Suppressor macrophage (primary cell): ENCODE results near the gene EXOSC7.
"Not testable (repeated sequence)": the region's sequence is repeated elsewhere in the genome, so short reads cannot be mapped to it uniquely, and the experiment has no call there.

Source experiments
- DNase-seq, 4 experiments: peaks; one replicate each; pipeline ENCODE4 v3.0.0-alpha.2; 2020 to 2022

Gene EXOSC7

DNA sequence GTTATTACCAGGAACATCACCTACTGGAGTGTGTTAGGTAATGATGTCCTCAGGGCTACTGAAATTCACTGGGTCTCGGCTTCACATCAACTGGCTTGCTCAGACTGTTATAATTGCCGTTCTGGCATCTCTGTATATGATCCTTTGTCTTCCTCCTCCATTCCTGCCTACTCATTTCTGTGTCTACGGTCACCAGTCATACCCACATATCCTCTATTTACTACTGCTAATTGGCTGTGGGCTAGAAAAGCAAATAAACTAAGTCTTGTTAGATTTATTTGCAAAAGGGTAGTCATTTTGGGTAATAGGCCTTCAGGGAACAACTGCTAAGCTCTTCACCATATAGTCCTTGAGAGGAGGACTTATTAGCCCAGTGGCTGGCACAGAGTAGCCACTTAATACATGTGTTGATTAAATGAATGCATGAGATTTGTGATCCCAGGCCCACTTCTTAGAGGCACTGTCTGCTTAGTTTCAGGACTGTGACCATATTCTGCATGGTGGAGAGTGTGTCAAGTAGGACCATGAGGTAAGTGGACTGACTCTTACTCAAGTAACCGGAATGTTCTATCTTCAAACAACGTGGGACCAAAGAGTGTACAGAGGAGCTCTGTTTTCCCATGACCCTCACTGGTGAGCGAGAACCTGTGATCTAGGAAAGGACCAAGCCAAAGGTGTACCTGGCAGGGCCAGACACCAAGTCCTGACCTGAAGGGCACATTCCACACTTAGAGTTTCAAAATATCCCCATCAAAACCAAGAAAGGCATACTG is 13.2 kb upstream of the EXOSC7 start:
- peak in 3 of 4 experiments; percentile 15 to 31 (median 20) for DNase-seq

DNA sequence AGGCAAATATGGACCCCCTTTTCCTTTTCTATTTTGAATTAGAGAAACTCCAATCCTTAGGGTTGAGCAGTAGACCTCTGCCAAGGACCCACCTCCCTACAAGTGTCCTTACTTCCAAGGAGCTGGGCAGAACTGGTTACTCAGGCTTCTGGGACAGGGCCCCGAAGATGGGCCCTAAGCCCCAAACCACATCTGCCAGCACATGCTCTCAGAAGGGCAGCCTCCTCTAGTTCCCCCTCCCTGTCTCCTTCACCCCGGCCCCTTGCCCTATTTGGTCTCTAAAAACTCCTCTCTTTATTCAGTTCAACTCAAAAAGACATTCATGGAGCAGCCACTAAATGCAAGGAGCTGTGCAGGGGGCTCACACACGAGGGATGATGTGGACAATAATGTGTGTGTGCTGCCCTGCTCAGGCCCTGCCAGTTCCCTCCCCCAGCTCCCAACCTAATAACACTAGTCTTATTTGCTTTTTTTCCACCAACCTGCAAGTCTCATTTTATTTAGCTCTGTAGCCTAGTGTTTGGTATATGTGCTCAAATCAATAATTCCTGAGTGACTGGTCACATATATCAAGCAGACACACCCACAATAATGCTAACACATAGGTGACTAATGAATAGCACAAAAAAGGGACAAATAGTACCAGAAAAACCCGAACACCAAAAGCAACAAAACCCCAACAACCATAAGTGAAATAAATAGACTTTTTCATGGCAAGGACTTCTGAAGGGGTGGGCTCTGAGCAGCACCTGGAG is 12.3 kb upstream of the EXOSC7 start:
- DNase-seq = no peak

DNA sequence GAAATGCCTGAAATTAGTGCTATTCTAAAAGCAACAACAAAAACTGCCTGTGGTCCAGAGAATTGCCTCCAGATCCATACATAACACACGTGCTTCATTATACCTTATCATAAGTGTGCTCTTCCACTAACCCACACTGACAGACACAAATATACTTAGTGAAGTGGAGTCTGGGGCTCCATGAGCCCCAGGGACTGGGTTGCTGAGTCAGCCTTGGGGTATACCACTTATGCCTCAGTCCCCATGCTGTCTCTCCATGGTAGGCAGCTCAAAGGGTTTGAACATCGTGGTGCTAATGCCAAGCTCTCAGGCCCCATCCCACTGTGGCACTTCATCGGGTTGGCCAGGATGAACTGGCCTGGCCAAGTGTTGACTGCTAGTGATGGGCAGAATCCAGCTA is 10.9 kb upstream of the EXOSC7 start:
- no peak for DNase-seq

- DNase-seq = peak; percentile 15 to 55 (median 32)
Measured at GRCh38 chr3:44966795-44967278, 9.2 kb upstream of the EXOSC7 start.

DNA sequence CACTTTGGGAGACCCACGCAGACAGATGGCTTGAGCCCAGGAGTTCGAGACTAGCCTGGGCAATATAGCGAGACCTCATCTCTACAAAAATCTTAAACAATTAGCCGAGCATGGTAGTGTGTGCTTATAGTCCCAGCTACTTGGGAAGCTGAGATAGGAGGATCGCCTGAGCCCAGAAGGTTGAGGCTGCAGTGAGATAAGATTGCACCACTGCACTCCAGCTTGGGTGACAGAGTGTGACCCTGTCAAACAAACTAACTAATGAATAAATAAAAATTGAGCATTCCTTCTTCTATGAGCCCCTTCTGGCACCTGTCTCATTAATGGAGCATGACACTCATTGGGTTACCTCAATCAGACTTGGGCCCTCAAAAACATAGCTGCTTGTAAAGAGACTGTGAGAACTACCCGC is 7.6 kb upstream of the EXOSC7 start:
- no peak for DNase-seq

DNA sequence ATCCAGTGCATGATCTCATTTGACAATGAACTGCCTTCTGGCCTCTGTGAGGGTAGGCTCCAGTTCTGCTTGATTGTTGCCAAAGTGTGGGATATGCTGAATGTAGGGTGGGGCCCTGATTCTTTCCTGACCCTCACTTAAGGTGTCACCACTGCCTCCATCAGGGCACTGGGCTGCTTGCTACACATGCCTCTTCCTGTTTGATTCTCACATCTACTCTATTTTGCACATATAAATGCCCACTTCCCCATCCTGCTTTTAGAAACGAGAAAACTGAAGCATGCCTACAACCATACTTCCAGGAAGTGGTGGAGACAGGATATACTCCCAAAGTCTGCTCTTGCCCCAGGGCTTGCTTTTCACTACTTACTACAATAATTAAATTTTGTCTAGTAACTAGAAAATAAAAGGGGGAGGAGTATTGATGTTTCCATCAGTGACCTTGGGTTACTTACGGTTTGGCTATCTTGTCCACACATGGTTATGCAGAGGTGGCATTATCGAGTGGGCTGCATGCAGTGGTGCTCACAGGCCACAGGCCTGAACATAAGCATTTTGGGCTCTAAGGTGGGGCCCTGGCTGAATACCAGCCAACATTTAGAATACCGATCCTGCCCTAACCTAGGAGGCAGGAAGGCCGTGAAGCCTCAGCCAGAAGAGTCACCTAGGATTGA is 6.8 kb upstream of the EXOSC7 start:
- DNase-seq = peak in 3 of 4 experiments; percentile 15 to 47 (median 46)

GRCh38 chr3:44969828-44970179 is 6.2 kb upstream of the EXOSC7 start:
- DNase-seq = no peak

- DNase-seq = no peak
Measured at GRCh38 chr3:44970926-44971490, 5.0 kb upstream of the EXOSC7 start.

GRCh38 chr3:44974416-44974815 is 1.6 kb upstream of the EXOSC7 start:
- DNase-seq = no peak

GRCh38 chr3:44981220-44981619 is 5.2 kb downstream of the EXOSC7 start:
- DNase-seq = no peak

- DNase-seq = peak in 2 of 4 experiments; percentile 24 to 30
Measured at GRCh38 chr3:44981751-44982150, 5.7 kb downstream of the EXOSC7 start.

DNA sequence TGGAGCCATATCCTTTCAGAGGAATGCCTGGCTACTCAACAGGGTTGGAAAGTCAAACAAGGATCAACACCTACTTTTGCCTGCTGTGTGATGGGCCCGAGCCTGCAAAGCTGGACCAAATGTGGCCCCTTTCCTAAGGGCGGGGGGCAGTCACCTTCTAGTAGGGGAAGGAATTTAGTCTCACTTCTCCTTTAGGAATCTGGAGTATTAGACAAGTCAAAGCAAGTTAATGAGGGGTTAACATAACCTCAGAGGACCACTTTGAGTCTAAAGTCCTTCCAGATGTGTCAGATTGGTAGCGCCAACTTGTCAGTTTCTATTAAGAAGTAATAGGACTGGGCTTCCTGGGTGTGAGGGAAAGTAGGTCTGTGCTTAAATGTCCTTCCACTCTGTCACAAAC is 6.8 kb downstream of the EXOSC7 start:
- DNase-seq = no peak

- DNase-seq = no peak
Measured at GRCh38 chr3:44983484-44983941, 7.5 kb downstream of the EXOSC7 start.

- peak; percentile 24 to 62 (median 60) for DNase-seq
Measured at GRCh38 chr3:44984335-44984734, 8.3 kb downstream of the EXOSC7 start.

GRCh38 chr3:44986330-44986729 is 10.3 kb downstream of the EXOSC7 start:
- DNase-seq = not testable (repeated sequence)

- no peak for DNase-seq
Measured at GRCh38 chr3:44987332-44987731, 11.3 kb downstream of the EXOSC7 start.

GRCh38 chr3:44988073-44988472 is 12.0 kb downstream of the EXOSC7 start:
- DNase-seq = peak in 3 of 4 experiments; percentile 26 to 40 (median 27)

DNA sequence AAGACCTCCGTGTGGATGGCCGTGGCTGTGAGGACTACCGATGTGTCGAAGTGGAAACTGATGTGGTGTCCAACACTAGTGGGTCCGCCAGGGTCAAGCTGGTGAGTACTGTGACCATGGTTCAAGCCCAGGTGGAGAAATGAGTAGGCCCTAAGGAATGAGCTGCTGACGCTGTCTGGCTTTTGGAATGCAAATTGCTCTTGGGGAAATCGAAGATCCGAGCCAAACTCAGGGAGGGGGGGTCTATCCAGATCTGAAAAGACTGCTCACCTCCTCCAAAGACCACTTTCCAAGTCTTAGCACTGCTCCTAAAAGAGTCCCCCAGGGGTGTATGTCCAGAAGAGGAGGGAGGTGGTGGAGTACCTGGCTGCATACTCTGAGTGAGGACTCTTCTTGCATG is 13.1 kb downstream of the EXOSC7 start:
- no peak for DNase-seq

DNA sequence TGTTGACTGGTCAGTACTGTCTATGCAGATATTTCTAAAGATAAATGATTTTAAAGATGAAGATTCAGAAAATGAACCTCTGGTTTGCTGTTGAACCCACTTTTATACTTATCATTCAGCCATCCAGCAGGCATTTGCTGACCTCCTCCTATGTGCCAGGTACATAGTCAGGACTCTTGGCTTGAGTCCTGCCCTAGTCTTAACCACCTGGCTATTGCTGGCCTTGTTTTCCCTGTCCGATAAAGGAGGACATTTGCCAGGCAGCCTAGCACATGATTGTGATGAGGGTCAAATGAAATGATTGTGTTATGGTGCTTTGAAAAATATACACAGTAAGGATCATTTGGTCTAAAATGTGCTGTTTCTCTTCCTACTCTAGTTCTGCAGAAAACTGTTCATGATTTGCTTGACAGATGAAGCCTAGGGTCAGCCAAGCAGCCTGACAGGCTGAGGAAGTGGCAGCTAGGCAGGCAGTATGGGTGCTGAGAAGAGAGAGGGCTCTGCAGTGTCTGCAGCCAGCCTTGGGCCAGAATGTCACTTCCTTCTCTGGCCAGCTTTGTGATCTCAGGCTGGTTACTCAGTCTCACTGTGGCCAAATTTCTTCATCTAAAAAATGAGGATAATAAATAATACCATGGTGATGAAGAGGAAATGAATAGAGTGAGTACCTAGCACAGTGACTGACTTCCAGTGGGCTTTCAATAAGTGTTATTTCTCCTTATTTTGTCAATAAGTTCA is 13.8 kb downstream of the EXOSC7 start:
- peak; percentile 53 to 80 (median 72) for DNase-seq

DNA sequence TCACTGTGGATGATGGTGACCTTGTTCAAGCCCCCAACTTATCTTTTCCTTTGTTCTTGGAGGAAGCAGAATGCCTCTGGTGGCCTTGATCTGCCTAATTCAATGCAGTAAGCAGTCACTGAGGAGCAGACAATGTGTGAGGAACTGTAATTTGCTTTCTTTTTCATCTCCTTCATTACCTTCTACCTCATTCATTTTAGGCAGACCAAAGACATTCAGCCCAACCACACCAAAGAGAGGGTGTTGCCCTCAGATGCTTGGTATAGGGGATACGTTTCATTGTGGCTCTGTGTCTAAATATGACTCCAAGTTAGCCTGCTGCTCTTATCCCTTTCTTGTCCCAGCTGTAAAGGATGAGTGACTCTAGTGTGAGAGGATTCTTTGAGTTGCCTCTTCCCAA is 15.3 kb downstream of the EXOSC7 start:
- DNase-seq = no peak

DNA sequence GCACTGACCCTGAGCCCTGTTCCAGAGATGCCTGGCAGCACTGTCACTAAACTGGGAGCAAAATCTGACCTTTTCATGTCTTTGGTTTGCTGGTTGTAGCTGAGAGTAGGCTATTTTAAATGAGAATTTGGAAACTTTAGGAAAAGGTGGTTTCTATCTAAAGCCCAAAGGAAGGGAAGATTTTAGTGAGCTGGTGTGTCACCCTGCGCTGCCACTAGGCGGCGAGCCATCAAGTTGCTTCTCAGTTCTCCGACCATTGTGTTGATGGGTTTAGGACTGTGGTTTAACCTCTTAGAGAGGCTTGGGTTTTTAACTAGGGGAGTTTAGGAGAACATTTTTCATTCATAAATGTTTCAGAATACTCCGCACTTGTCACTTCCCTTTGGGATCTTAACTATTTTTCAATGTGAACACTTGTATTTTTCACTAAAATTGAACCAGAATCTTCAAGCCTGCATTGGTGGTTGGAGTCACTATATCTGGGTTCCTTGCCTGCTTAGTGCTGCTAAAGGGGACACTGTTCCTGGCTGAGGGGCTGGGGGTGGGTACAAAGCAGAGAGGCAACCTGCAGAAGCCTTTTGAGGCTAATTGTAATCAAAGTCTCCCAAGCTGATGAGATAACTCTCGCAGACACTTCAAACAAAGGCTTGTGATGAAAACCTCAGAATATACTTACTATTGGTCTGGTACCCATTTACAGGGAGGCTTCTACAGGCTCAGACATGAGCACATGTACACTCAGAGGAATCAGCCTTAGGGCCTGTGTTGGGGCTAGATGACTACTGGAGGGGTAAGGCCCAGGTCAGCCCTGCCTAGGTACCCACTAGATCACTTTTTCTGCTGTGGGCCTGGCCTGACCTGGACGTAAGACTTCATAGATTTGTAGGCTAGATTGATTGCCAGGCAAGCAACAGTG is 16.8 kb downstream of the EXOSC7 start:
- DNase-seq = peak; percentile 39 to 58 (median 51)
